ENCODE measurements around the gene NDUFS6.
"Not testable (repeated sequence)": the region's sequence is repeated elsewhere in the genome, so short reads cannot be mapped to it uniquely, and the experiment has no call there.

The NDUFS6 gene

DNA sequence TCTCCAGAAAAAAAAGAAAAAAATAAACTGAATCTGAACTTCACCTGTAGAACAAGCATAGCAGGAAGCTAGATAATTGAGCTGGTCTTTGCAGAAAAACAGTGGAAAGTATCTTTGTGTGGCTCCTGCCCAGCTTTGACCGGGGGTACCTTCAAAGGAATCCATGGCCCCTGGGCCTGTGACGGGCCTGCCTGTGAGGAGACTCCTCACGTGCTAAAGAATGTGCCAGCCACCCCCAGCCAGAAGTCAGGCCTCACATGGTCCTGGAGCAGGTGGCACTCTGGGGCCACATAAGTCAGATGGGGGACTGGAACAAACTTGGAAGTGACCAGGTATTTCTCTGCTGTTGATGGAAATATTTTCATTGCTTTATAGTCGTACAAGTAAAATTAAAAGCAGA is 4.1 kb downstream of the NDUFS6 start:
- H3K4me1 Mint-ChIP-seq, result peaks cover 33% of the 10 kb centered on the region
- H3K27me3 Mint-ChIP-seq, result no peaks in the 10 kb centered on the region
- CTCF ChIA-PET, result no interaction called here
- no peak overlapping the region for H3K27ac Mint-ChIP-seq
- no peak for DNase-seq
- H3K9me3 Mint-ChIP-seq, result no peaks in the 10 kb centered on the region
- H3K4me3 Mint-ChIP-seq, result no peak overlapping the region
- peaks cover 49% of the 10 kb centered on the region for H3K36me3 Mint-ChIP-seq

DNA sequence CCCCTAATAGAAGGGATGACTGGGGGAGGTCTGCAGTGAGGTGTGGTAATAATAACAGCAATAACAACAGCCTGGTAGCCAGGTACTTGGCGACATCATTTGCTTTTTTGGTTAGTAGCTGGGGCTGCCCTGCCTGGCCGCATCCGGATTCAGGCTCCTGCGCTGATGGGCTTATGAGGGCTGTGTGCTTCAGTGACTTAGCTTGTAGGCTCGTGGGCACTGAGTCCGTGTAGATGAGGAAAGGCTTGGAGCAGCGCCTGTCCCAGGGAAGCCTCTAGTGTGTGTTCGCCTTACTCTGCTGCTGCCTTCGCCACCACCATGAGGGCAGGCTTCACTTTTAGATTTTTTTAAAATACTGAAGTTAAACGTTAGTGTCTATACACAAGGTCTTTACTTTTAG is 4.5 kb downstream of the NDUFS6 start:
- Mint-ChIP-seq H3K9me3 (no peaks in the 10 kb centered on the region), H3K36me3 (peaks cover 52% of the 10 kb centered on the region), H3K27me3 (no peaks in the 10 kb centered on the region), H3K4me3 (no peak overlapping the region), H3K4me1 (peaks cover 31% of the 10 kb centered on the region), H3K27ac (no peak overlapping the region)
- DNase-seq, result no peak
- CTCF ChIA-PET, result no interaction called here

DNA sequence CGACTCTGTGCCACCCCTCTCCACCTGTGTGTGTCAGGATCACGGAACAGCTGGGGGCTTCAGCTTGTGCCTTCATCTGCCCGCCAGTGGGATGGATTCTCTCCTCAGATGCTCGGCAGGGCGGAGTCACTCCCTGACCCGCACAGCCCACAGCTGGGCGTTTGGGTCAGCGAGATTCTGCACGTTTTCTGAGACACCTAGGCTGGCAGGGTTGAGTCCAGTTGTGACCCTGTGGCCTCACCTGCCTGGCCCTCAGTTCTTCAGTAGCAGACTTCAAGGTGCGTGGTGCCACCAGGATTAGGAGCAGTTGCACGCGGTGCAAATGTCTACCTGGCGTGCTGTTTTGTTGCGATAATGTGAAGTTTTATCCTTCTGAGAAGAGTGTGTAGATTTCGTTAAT is 5.0 kb downstream of the NDUFS6 start:
- Mint-ChIP-seq H3K36me3 (peaks cover 56% of the 10 kb centered on the region), H3K27ac (no peak overlapping the region), H3K4me1 (peaks cover 31% of the 10 kb centered on the region)

DNA sequence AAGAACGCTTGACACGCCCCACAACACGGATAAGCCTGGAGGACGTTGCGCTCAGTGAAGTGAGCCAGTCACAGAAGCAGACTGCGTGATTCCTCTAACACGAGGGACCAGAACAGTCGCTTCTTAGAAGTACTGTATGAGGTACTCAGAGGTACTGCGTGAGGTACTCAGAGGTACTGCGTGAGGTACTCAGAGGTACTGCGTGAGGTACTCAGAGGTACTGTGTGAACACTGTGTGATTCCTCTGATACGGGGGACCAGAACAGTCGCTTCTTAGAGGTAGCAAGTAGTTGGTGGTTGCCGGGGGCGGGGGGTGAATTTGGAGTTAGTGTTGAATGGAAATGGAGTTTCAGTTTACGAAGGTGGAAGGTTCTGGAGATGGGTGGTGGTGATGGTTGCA is 5.8 kb downstream of the NDUFS6 start:
- CTCF ChIA-PET, result no interaction called here
- no peak for DNase-seq
- Mint-ChIP-seq H3K27me3 (no peaks in the 10 kb centered on the region), H3K4me1 (peaks cover 28% of the 10 kb centered on the region), H3K27ac (no peak overlapping the region), H3K4me3 (no peak overlapping the region), H3K9me3 (no peaks in the 10 kb centered on the region), H3K36me3 (peaks cover 62% of the 10 kb centered on the region)

More for the DNA sequence above, 5.0 kb downstream of the NDUFS6 start:
- Mint-ChIP-seq H3K27me3 (no peaks in the 10 kb centered on the region), H3K4me3 (no peak overlapping the region), H3K9me3 (no peaks in the 10 kb centered on the region)
- no peak for DNase-seq
- CTCF ChIA-PET, result no interaction called here

DNA sequence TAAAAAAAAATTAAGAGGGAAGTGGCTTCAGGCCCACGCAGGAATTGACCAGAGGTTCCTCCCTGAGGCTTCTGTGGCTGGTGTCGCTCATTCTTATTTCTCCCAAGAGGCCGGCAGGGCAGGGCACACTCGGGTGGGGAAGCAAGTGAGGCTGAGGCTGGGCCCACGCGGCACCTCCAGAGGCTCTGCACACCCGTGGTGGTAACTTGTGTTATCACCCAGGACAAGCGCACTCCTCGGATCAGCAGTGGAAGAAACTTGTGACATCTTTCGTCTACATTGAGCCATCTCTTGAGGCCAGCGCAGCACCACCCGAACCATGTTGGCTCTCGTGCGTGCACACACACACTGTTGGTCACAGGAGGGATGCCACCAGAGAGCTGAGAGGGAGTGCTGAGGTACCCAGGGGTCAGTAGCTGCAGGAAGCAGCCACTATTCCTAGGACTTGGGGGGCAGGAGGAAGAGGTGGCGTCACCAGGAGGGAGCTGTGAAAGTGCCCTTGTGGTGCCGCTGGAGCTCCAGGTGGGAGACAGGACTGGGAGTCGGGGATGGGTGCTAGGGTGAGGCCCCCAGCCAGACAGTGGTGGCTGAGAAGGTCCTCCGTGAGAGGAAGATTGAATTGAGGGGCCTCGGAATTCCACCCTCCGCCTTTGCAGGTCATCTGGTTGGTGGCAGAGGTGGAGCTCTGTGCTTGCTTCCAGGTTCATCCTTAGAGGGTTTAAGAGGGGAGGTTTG is 6.4 kb downstream of the NDUFS6 start:
- peaks cover 64% of the 10 kb centered on the region for H3K36me3 Mint-ChIP-seq
- no peak overlapping the region for H3K27ac Mint-ChIP-seq
- no peaks in the 10 kb centered on the region for H3K9me3 Mint-ChIP-seq
- H3K27me3 Mint-ChIP-seq, result no peaks in the 10 kb centered on the region
- CTCF ChIA-PET, result interaction anchor here (0.7 to 1.1 kb wide), 2 partner anchors 44 to 70 kb away, joined by 3 to 4 read pairs; no protein-coding TSS in a partner anchor
- H3K4me3 Mint-ChIP-seq, result no peak overlapping the region
- peaks cover 22% of the 10 kb centered on the region for H3K4me1 Mint-ChIP-seq
- DNase-seq, result no peak

DNA sequence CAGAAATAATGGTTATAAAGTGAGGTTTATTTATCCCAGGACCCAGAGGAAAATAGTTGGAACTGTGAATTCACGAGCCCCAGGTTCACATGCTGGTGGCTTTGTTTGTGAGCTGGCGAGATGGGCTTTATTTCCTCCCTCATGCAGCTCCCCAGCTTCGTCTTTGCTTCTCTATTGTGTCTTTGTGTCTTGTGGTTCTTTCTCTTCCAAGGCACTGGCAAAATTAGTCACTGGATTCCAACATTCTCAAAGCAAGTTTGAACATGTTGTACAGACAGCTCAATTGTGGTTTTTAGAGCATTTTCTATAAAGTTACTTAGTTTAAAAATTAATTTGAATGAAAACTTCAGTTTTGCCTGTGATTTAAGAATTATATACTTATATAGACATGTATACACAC is 7.2 kb downstream of the NDUFS6 start:
- H3K4me1 Mint-ChIP-seq, result peaks cover 13% of the 10 kb centered on the region
- H3K27ac Mint-ChIP-seq, result no peak overlapping the region
- peaks cover 59% of the 10 kb centered on the region for H3K36me3 Mint-ChIP-seq
- CTCF ChIA-PET, result interaction anchor here (0.7 to 1.1 kb wide), 2 partner anchors 45 to 71 kb away, joined by 3 to 4 read pairs; no protein-coding TSS in a partner anchor
- DNase-seq, result no peak
- no peak overlapping the region for H3K4me3 Mint-ChIP-seq
- H3K27me3 Mint-ChIP-seq, result no peaks in the 10 kb centered on the region
- no peaks in the 10 kb centered on the region for H3K9me3 Mint-ChIP-seq

DNA sequence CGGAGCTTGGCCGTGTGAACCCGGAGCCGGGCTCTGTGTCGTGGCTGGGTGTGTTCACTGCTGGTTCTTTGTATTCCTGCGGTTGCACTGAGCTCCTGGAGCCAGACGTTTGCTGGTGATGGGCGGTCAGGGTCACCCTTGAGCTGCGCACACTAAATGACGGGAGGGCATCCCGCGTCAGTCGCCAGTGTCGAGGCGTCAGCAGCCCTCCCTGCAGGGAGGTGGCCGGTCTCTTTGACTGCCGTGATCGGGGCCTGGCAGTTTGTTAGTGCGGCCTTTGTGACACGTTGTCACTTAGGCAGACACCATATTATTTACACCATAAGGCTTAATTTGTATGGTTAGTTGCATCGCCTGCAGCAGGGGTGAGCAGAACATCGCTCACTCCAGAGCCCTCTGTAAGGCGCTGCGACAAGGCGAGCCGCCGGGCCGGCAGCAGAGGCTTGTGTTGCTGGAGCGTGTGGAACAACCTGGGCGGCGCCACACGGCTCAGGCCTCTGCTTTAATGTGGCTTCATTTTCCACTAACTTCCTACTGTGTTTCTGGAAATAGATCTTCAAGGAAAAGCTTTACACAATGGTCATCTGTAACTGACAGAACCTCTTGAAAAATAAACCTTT is 8.3 kb downstream of the NDUFS6 start:
- peaks cover 58% of the 10 kb centered on the region for H3K36me3 Mint-ChIP-seq
- DNase-seq, result no peak
- H3K4me1 Mint-ChIP-seq, result peaks cover 5% of the 10 kb centered on the region
- no peaks in the 10 kb centered on the region for H3K9me3 Mint-ChIP-seq
- H3K4me3 Mint-ChIP-seq, result no peak overlapping the region
- CTCF ChIA-PET, result no interaction called here
- no peak overlapping the region for H3K27ac Mint-ChIP-seq
- no peaks in the 10 kb centered on the region for H3K27me3 Mint-ChIP-seq

DNA sequence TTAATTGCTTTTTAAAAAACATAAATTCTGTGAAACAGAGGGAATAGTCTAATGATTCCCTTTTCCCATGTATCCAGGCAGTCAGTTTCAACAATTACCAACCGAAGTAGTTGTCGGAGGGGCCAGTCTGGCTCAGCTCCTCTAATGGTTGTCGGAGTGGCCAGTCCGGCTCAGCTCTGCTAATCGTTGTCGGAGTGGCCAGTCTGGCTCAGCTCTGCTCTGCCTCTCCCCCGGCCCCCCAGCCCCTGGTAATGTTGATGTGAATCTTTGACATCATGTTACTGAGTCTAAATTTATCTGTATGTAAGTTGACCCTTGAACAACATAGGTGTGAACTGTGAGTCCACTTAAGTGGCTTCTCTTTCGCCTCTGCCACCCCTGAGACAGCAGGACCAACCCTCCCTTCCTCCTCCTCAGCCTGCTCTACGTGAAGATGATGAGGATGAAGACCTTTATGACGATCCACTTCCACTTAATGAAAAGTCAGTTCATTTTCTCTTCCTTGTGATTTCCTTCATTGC is 9.4 kb downstream of the NDUFS6 start:
- Mint-ChIP-seq H3K36me3 (peaks cover 60% of the 10 kb centered on the region), H3K27ac (no peak overlapping the region), H3K27me3 (no peaks in the 10 kb centered on the region), H3K4me1 (peaks cover 5% of the 10 kb centered on the region), H3K4me3 (no peak overlapping the region), H3K9me3 (no peaks in the 10 kb centered on the region)
- DNase-seq, result no peak
- CTCF ChIA-PET, result no interaction called here

DNA sequence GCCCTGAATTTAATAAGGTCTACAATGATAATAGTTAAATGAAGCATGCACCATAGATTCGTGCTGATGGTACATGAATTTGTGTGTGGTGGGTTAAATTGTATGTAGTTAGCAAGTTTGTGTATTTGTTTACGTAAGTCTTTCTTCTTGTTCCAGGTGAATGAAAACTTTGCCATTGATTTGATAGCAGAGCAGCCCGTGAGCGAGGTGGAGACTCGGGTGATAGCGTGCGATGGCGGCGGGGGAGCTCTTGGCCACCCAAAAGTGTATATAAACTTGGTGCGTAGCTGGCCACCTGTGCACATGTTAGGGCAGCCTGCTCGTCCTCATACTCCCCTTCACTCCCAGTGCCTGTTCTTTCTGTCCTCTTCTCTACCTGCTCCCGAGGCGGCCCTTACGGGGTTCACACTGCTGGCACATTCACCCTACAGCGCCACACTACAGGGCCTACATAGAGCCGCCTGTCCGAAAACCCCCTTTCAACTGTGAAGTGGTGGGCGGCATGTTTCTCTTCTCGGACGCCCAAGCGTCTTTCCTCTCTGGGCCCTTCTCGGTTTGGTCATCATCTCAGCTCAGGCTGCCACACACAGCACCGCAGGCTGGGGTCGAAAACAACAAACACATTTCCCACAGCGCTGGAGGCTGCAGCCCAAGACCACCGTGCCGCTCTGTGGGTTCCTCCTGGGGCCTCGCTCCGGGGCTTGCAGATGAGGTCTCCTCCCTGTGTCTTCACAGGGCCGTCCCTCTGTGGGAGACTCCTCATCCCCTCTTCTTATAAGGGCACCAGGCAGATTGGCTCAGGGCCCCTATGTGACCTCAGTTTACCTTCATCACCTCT is 13.2 kb downstream of the NDUFS6 start:
- CTCF ChIA-PET, result no interaction called here
- H3K9me3 Mint-ChIP-seq, result no peaks in the 10 kb centered on the region
- H3K27me3 Mint-ChIP-seq, result no peaks in the 10 kb centered on the region
- H3K4me3 Mint-ChIP-seq, result no peak overlapping the region
- H3K27ac Mint-ChIP-seq, result no peak overlapping the region
- peaks cover 54% of the 10 kb centered on the region for H3K36me3 Mint-ChIP-seq
- H3K4me1 Mint-ChIP-seq, result no peaks in the 10 kb centered on the region
- no peak for DNase-seq

DNA sequence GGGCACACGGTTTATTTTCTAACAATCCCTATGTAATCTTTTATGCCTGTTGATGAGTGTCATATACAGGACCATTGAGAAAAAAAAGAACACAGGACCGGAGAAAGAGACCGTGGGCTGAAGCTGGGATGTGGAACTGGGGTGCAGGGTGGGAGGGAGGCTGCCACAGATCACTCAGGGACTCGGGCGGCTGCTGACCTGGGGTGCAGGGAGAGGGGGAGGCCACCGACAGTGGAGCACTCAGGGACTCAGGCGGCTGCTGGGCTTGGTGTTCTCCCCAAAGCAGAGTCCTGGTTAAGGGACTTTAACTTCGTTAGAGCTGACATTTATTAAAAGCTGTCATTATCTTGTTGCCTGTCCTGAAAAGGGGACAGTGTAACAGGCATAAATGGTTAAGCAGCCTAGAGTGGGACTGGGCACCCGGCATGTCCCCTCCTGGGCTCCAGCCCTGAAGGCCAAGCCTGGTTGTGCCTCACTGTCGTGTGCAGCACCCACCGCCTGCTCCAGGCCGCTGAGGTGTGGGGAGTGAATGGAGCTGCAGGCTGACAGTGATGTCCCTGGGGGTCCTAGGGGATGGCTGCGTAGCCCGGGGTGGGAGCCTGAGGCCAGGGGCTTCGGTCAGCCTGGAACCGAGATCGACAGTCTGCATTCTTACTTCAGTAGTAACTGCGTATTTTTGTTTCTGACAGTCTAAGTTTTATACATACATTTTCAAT is 14.0 kb downstream of the NDUFS6 start:
- Mint-ChIP-seq H3K4me3 (no peak overlapping the region), H3K36me3 (peaks cover 56% of the 10 kb centered on the region), H3K9me3 (no peaks in the 10 kb centered on the region), H3K4me1 (no peaks in the 10 kb centered on the region), H3K27me3 (no peaks in the 10 kb centered on the region), H3K27ac (no peak overlapping the region)
- CTCF ChIA-PET, result no interaction called here
- no peak for DNase-seq

DNA sequence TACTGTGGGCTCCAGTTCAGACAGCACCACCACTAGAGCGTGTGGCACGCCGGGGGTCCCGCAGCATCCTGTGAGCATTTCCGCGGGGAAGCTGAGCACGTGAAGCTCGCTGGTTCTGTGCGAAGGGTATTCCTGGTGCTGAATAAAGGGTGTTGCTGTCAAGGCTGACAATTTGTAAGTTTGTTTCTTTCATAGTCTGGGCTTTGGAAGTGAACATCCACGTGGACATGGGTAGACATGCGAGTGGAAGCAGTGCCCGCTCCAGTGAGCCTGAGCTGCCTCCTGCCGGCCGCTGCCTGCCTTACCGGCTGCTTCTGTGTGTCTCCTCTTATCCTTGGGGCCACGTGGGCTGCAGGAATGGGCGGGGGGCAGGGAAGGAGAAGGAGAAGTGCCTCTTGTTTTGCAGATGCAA is 14.7 kb downstream of the NDUFS6 start:
- Mint-ChIP-seq H3K27ac (no peak overlapping the region), H3K4me3 (no peak overlapping the region), H3K9me3 (no peaks in the 10 kb centered on the region), H3K36me3 (peaks cover 56% of the 10 kb centered on the region), H3K27me3 (no peaks in the 10 kb centered on the region), H3K4me1 (no peaks in the 10 kb centered on the region)
- no peak for DNase-seq
- CTCF ChIA-PET, result no interaction called here

DNA sequence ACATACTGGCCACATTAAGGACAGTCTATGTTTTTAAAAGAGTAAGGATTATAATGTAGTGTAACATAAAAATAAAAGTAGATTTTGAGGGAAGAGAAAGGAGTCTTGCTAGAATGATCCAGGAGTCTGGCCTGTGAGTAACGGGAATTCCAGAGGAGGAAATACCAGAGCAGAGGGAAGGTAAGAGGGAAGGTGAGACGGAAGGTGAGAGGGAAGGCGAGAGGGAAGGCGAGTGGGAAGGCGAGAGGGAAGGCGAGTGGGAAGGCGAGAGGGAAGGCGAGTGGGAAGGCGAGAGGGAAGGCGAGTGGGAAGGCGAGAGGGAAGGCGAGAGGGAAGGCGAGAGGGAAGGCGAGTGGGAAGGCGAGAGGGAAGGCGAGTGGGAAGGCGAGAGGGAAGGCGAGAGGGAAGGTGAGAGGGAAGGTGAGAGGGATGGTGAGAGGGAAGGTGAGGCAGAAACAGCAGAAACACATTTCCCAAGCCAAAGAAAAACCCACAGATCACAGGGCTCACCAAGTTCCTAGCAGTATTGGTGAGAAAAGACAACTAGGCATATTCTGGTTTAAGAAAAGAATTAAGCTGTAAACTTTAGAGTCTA is 15.4 kb downstream of the NDUFS6 start:
- H3K4me3 Mint-ChIP-seq, DNase-seq, H3K9me3 Mint-ChIP-seq, H3K27me3 Mint-ChIP-seq, H3K4me1 Mint-ChIP-seq, H3K27ac Mint-ChIP-seq, CTCF ChIA-PET: not testable (repeated sequence)
- H3K36me3 Mint-ChIP-seq, result peaks cover 53% of the 10 kb centered on the region

DNA sequence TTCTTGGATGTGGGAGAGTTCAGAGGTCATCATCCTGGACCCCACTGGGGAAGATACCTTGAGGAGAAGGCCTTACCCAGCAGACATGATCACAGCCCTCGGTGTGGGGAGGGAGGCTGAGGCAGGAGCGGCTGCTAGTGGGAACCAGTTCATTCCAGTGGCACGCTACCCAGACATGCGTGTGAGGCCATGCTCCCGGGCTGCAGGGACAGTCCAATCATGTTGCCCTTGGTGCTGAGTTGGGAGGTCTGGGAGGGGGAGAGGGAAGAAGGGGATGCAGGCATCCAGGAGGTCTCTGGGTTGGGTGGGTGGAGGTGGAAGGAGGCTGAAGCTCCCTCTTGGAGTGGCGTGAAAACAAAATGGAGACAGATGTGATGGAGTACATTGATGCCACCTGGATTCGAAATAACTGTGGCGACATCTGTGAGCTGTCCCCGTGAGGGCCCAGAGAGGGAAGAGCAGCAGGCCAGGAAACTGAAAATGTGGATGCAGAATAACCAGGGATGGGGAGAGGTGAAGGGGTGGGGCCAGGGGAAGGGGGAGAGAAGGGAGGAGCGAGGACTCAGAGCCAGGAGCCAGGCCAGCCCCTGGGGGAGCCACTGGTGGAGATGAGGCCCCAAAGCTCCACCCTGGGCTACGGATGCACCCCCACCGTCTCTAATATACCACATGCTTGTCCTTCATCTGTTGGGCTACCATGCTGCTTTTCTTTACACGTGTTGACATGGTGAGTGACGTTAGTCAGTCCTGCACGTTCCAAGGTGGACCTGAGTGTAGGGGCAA is 16.2 kb downstream of the NDUFS6 start:
- H3K9me3 Mint-ChIP-seq, result no peaks in the 10 kb centered on the region
- H3K4me1 Mint-ChIP-seq, result no peaks in the 10 kb centered on the region
- H3K27me3 Mint-ChIP-seq, result no peaks in the 10 kb centered on the region
- peaks cover 48% of the 10 kb centered on the region for H3K36me3 Mint-ChIP-seq
- no peak for DNase-seq
- H3K4me3 Mint-ChIP-seq, result no peak overlapping the region
- H3K27ac Mint-ChIP-seq, result no peak overlapping the region
- CTCF ChIA-PET, result no interaction called here
